HG03060 (cell line): ENCODE measurements around the gene BTG4.

ENCODE experiments used
- ATAC-seq: cut with Tn5 transposase; IDR thresholded peaks from one replicate; pipeline ENCODE4 v1.9.1; 2021; ENCODE audit warnings: low read depth, moderate number of reproducible peaks; ENCODE audit not compliant: unreplicated experiment

Gene BTG4

GRCh38 chr11:111502611-111503010 lies 9.6 kb downstream of the BTG4 start:
- no peak for ATAC-seq

GRCh38 chr11:111500481-111500880 lies 11.7 kb downstream of the BTG4 start:
- no peak for ATAC-seq

GRCh38 chr11:111499483-111499882 lies 12.7 kb downstream of the BTG4 start:
- ATAC-seq: no peak

GRCh38 chr11:111494040-111494439 lies 18.1 kb downstream of the BTG4 start:
- no peak for ATAC-seq

GRCh38 chr11:111490496-111490895 lies 21.7 kb downstream of the BTG4 start:
- no peak for ATAC-seq

- no peak for ATAC-seq
These were observed 28.8 kb downstream of the BTG4 start for GRCh38 chr11:111483431-111483830.

- no peak for ATAC-seq
These were observed 32.5 kb downstream of the BTG4 start for GRCh38 chr11:111479666-111480065.

- ATAC-seq: no peak
These were observed 34.3 kb downstream of the BTG4 start for GRCh38 chr11:111477898-111478297.

GRCh38 chr11:111476956-111477355 lies 35.2 kb downstream of the BTG4 start:
- ATAC-seq: no peak

GRCh38 chr11:111476366-111476765 lies 35.8 kb downstream of the BTG4 start:
- ATAC-seq: no peak

- no peak for ATAC-seq
These were observed 37.8 kb downstream of the BTG4 start for GRCh38 chr11:111474432-111474831.

GRCh38 chr11:111472228-111472627 lies 40.0 kb downstream of the BTG4 start:
- no peak for ATAC-seq

GRCh38 chr11:111469200-111469599 lies 43.0 kb downstream of the BTG4 start:
- ATAC-seq: no peak

GRCh38 chr11:111466615-111467014 lies 45.6 kb downstream of the BTG4 start:
- no peak for ATAC-seq

GRCh38 chr11:111465400-111465799 lies 46.8 kb downstream of the BTG4 start:
- ATAC-seq: no peak

GRCh38 chr11:111463276-111463675 lies 48.9 kb downstream of the BTG4 start:
- ATAC-seq: no peak

GRCh38 chr11:111462329-111462728 lies 49.9 kb downstream of the BTG4 start:
- ATAC-seq: no peak

GRCh38 chr11:111461460-111462235 lies 50.5 kb downstream of the BTG4 start:
- ATAC-seq: no peak

- no peak for ATAC-seq
These were observed 51.3 kb downstream of the BTG4 start for GRCh38 chr11:111460856-111461255.

GRCh38 chr11:111460340-111460739 lies 51.8 kb downstream of the BTG4 start:
- no peak for ATAC-seq

GRCh38 chr11:111459506-111460270 lies 52.5 kb downstream of the BTG4 start:
- ATAC-seq: no peak
